Measurements from ENCODE around the gene PLEKHG5. TPM values are rescaled to one million over a fixed set of nuclear protein-coding genes. Genes with fewer than 3 reads are reported as not detected.
"Not testable (repeated sequence)": the region's sequence is repeated elsewhere in the genome, so short reads cannot be mapped to it uniquely, and the experiment has no call there.

The PLEKHG5 gene
- total and polyA plus RNA-seq, 10 of the 15 experiments (the other 5 are each of a cell fraction or from before 2014, with no cell fraction given) = 0.04 to 1.1 (median 0.18) TPM; not detected in 1

GRCh38 chr1:6453895-6454855 is 37.3 kb downstream of the PLEKHG5 start:
- FAIRE-seq; CTCF ChIA-PET; RAD21 ChIA-PET (ENCODE audit: unreplicated experiment); H3K9me3 ChIP-seq (replicated peaks; ENCODE audit: control insufficient read depth, insufficient read depth, low read length); H4K20me1 ChIP-seq (ENCODE audit: control insufficient read depth, insufficient read depth); H3K9ac ChIP-seq (ENCODE audit: control insufficient read depth, insufficient read depth, low read length); SMC1A ChIA-PET (ENCODE audit: uncharacterized antibody, unreplicated experiment); H3K27me3 ChIP-seq (replicated peaks in 1 of 2; ENCODE audit: control insufficient read depth in 2 of 2, insufficient read depth in 2 of 2, low read length in 1 of 2); H3K36me3 ChIP-seq (ENCODE audit: control insufficient read depth in 2 of 2, insufficient read depth in 2 of 2, low read length in 1 of 2); H3K79me2 ChIP-seq (ENCODE audit: control insufficient read depth, insufficient read depth, low read length); H3K4me2 ChIP-seq (ENCODE audit: control insufficient read depth, insufficient read depth); ATAC-seq; POLR2A ChIA-PET; H3K4me3 ChIP-seq; intact Hi-C loops (cut with micrococcal nuclease; ENCODE audit: unreplicated experiment); H2AFZ ChIP-seq (ENCODE audit: control insufficient read depth, low read depth, low read length); BruUV-seq (replicated peaks); H3K27ac ChIP-seq (ENCODE audit: control insufficient read depth, insufficient read depth); DNase-seq (ENCODE audit: low read depth, low spot score); in situ Hi-C loops (cut with MboI); H3K4me1 ChIP-seq (ENCODE audit: control insufficient read depth, insufficient read depth, low read length): not testable (repeated sequence)
- WGBS (ENCODE audit: insufficient coverage, insufficient replicate concordance, low lambda C conversion rate, missing lambda C conversion rate) = 42% methylated on average over 73 of the region's 85 CpGs

- in situ Hi-C loops (cut with MboI) = no loop called here
- FAIRE-seq (no peak), ATAC-seq (no peak), DNase-seq (ENCODE audit: low read depth, low spot score) (no peak)
- no peaks in the 10 kb centered on the region for H3K9me3 ChIP-seq (replicated peaks; ENCODE audit: control insufficient read depth, insufficient read depth, low read length)
- no peak overlapping the region for H2AFZ ChIP-seq (ENCODE audit: control insufficient read depth, low read depth, low read length)
- no peak overlapping the region for H3K4me3 ChIP-seq
- no peaks in the 10 kb centered on the region for H3K79me2 ChIP-seq (ENCODE audit: control insufficient read depth, insufficient read depth, low read length)
- intact Hi-C loops (cut with micrococcal nuclease; ENCODE audit: unreplicated experiment) = no loop called here
- ChIA-PET RAD21 (ENCODE audit: unreplicated experiment) (no interaction called here), CTCF (no interaction called here), POLR2A (interaction anchor here (0.6 kb wide), 1 partner anchor 42 kb away, joined by 4 read pairs; no protein-coding TSS in a partner anchor), SMC1A (ENCODE audit: uncharacterized antibody, unreplicated experiment) (no interaction called here)
- TF ChIP-seq CREM (IDR thresholded peaks at IDR 0.05; ENCODE audit: low read depth) (no peak), HDAC6 (IDR thresholded peaks at IDR 0.05; ENCODE audit: unreplicated experiment) (no peak), IRF3 (IDR thresholded peaks at IDR 0.05) (no peak), BMI1 (IDR thresholded peaks at IDR 0.05; ENCODE audit: borderline replicate concordance) (no peak), RAD51 (IDR thresholded peaks at IDR 0.05) (no peak), EED (IDR thresholded peaks at IDR 0.05; ENCODE audit: low read depth) (no peak), SMAD1 (IDR thresholded peaks at IDR 0.05; ENCODE audit: low read depth, partially characterized antibody) (no peak)
- no peak overlapping the region for H3K9ac ChIP-seq (ENCODE audit: control insufficient read depth, insufficient read depth, low read length)
- BruUV-seq (replicated peaks) = no TSS peak
- no peaks in the 10 kb centered on the region for H4K20me1 ChIP-seq (ENCODE audit: control insufficient read depth, insufficient read depth)
- H3K4me2 ChIP-seq (ENCODE audit: control insufficient read depth, insufficient read depth) = no peak overlapping the region
- 21% methylated on average over 6 of the region's 6 CpGs for WGBS (ENCODE audit: insufficient coverage, insufficient replicate concordance, low lambda C conversion rate, missing lambda C conversion rate)
- H3K27ac ChIP-seq (ENCODE audit: control insufficient read depth, insufficient read depth) = no peak overlapping the region
- peaks cover 5 to 6% of the 10 kb centered on the region in 2 experiments; a peak in 3 of 4 replicates for H3K27me3 ChIP-seq (replicated peaks in 1 of 2; ENCODE audit: control insufficient read depth in 2 of 2, insufficient read depth in 2 of 2, low read length in 1 of 2)
- no peaks in the 10 kb centered on the region for H3K36me3 ChIP-seq (ENCODE audit: control insufficient read depth in 2 of 2, insufficient read depth in 2 of 2, low read length in 1 of 2)
- H3K4me1 ChIP-seq (ENCODE audit: control insufficient read depth, insufficient read depth, low read length) = no peaks in the 10 kb centered on the region; the same call in 1 of the 2 replicates
These were observed 40.5 kb downstream of the PLEKHG5 start for GRCh38 chr1:6450943-6451373.

DNA sequence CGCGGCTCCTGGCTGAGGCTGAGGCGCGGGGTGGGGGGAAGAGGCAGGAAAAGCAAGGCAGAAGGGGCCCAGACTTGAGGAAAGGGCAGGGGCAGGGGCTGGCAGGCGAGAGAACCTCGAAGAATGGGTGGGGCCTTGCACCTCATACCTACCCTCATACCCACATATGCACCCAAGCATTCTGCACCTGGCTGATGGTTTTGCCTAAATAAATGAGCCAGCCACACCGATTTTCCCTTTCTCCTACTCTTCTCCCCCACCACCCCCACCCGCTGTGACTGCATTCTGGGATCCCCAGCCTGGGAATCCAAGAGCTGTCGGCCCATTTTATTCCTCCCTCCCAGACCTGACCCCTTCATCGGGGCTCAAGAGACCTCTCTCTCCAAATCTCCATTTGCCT is 41.0 kb downstream of the PLEKHG5 start:
- H3K27me3 ChIP-seq (replicated peaks in 1 of 2; ENCODE audit: control insufficient read depth in 2 of 2, insufficient read depth in 2 of 2, low read length in 1 of 2); H4K20me1 ChIP-seq (ENCODE audit: control insufficient read depth, insufficient read depth); in situ Hi-C loops (cut with MboI); H3K36me3 ChIP-seq (ENCODE audit: control insufficient read depth in 2 of 2, insufficient read depth in 2 of 2, low read length in 1 of 2); FAIRE-seq; H3K79me2 ChIP-seq (ENCODE audit: control insufficient read depth, insufficient read depth, low read length); intact Hi-C loops (cut with micrococcal nuclease; ENCODE audit: unreplicated experiment); SMC1A ChIA-PET (ENCODE audit: uncharacterized antibody, unreplicated experiment); H3K9me3 ChIP-seq (replicated peaks; ENCODE audit: control insufficient read depth, insufficient read depth, low read length); H3K4me3 ChIP-seq; ATAC-seq; H3K4me2 ChIP-seq (ENCODE audit: control insufficient read depth, insufficient read depth); BruUV-seq (replicated peaks); DNase-seq (ENCODE audit: low read depth, low spot score); H3K4me1 ChIP-seq (ENCODE audit: control insufficient read depth, insufficient read depth, low read length); RAD21 ChIA-PET (ENCODE audit: unreplicated experiment); H3K27ac ChIP-seq (ENCODE audit: control insufficient read depth, insufficient read depth); H2AFZ ChIP-seq (ENCODE audit: control insufficient read depth, low read depth, low read length); H3K9ac ChIP-seq (ENCODE audit: control insufficient read depth, insufficient read depth, low read length): not testable (repeated sequence)
- ChIA-PET POLR2A (interaction anchor here (0.6 kb wide), 1 partner anchor 42 kb away, joined by 4 read pairs; no protein-coding TSS in a partner anchor), CTCF (interaction anchor here (1.7 kb wide), 1 partner anchor 12 kb away, joined by 7 read pairs; no protein-coding TSS in a partner anchor)
- WGBS (ENCODE audit: insufficient coverage, insufficient replicate concordance, low lambda C conversion rate, missing lambda C conversion rate) = 14% methylated on average over 6 of the region's 10 CpGs

Measured in GM12878 (cell line).